Psoas muscle (tissue), 8 donors: ENCODE measurements around the gene PSEN1. TPM values are rescaled to one million over a fixed set of nuclear protein-coding genes. Genes with fewer than 3 reads are reported as not detected.

ENCODE experiments used
- ATAC-seq, 4 donors: fragments of 200-7000 bp; cut with Tn5 transposase; one replicate each; pipeline ENCODE4 v1.9.1; 2020; ENCODE audit warnings: moderate library complexity in 3 of 4, mild to moderate bottlenecking in 2 of 4
- DNase-seq, 2 donors: peaks; one replicate each; pipeline ENCODE4 v3.0.0-alpha.2; 2020
- H3K27ac ChIP-seq: fragments of 200-600 bp; one replicate; pipeline ENCODE4 v1.8.0; 2022
- H3K27me3 ChIP-seq, 3 donors: fragments of 200-600 bp in 1 of 3; one replicate each; pipeline versions ENCODE4 v1.6.1 to v1.8.0; 2013 to 2022; ENCODE audit warnings: low read length in 2 of 3, mild to moderate bottlenecking in 2 of 3, moderate library complexity in 1 of 3; ENCODE audit not compliant: insufficient read depth in 3 of 3
- H3K36me3 ChIP-seq, 2 donors: fragments of 200-600 bp in 1 of 2; one replicate each; pipeline versions ENCODE4 v1.6.1 to v1.8.0; 2013 to 2022; ENCODE audit warnings: low read depth in 1 of 2, mild to moderate bottlenecking in 1 of 2, moderate library complexity in 1 of 2; ENCODE audit not compliant: insufficient read depth in 1 of 2
- H3K4me1 ChIP-seq: fragments of 200-600 bp; one replicate; pipeline ENCODE4 v1.8.0; 2022
- H3K4me3 ChIP-seq: fragments of 200-600 bp; one replicate; pipeline ENCODE4 v1.8.0; 2022; ENCODE audit warnings: mild to moderate bottlenecking
- H3K9me3 ChIP-seq: fragments of 200-600 bp; one replicate; pipeline ENCODE4 v1.8.0; 2022
- CTCF ChIP-seq: fragments of 200-600 bp; IDR thresholded peaks from one replicate; pipeline ENCODE4 v1.8.0; 2022; ENCODE audit warnings: antibody characterized with exemption
- WGBS, 3 donors: extraction: QIAGEN DNeasy Blood & Tissue Kit; methylation state at CpG; one replicate each; pipeline versions ENCODE4 v1.1.6 to v1.1.7; 2013; 5-methylcytosine and 5-hydroxymethylcytosine counted together
- intact Hi-C, 2 donors: fragments of 100-400 bp; cut with DNase I; formaldehyde crosslinking; loops; one replicate each; pipeline versions ENCODE4 v1.11.0 to v1.14.2; 2022
- polyA plus RNA-seq, 3 donors: library from polyadenylated mRNA; stranded (reverse); fragments of 200-250 nt; gene quantifications; one replicate each; pipeline ENCODE4 v1.2.3, GENCODE V29; 2013
- total RNA-seq, 4 donors: library from RNA; stranded (reverse); fragmentation: NEBNext Ultra II Directional in 2 of 4; extraction: Animal tissue kit (Norgen Biotek cat#: 25700) in 2 of 4; gene quantifications; one replicate each; pipeline versions ENCODE4 v1.2.1 to v1.2.4, GENCODE V29; 2021 to 2023
- donor health status: healthy with polysubstance abuse.
- donor health status: DM: no; HTN: no; CAD: no; lungs with moderate emphysema.
- donor health status: Bipolar disorder and iron deficiency.
- donor health status: healthy.
- donor health status: DM: yes; HTN: yes; CAD: no.
- donor health status: DM: no; HTN: no; CAD: no.
- donor health status: DM: no; HTN: no; CAD: no.
- donor health status: DM: yes; HTN: yes; CAD: no.

Gene PSEN1
- total and polyA plus RNA-seq, 7 donors = 14.2 to 32.5 (median 19.1) TPM

GRCh38 chr14:73146111-73146510 lies 9.8 kb downstream of the PSEN1 start:
- intact Hi-C loops = no loop called here
- 84 to 90% (median 89%) methylated on average over 3 of the region's 3 CpGs for WGBS, 3 donors
- H3K4me3 ChIP-seq = no peak overlapping the region
- DNase-seq (no peak), ATAC-seq (no peak)
- no peaks in the 10 kb centered on the region for H3K27me3 ChIP-seq
- no peak overlapping the region for H3K27ac ChIP-seq
- peaks cover 5% of the 10 kb centered on the region for H3K4me1 ChIP-seq
- H3K36me3 ChIP-seq = peaks cover 3 to 37% of the 10 kb centered on the region in 2 donors
- no peaks in the 10 kb centered on the region for H3K9me3 ChIP-seq
- TF ChIP-seq CTCF = no peak

- Histone ChIP-seq H3K4me3 (no peak overlapping the region), H3K36me3 (peaks cover 3 to 63% of the 10 kb centered on the region in 2 donors), H3K4me1 (no peaks in the 10 kb centered on the region), H3K27me3 (no peaks in the 10 kb centered on the region), H3K9me3 (no peaks in the 10 kb centered on the region), H3K27ac (no peak overlapping the region)
- intact Hi-C loops = no loop called here
- DNase-seq = no peak
- no peak for TF ChIP-seq CTCF
- WGBS, 3 donors = 71 to 97% (median 96%) methylated on average over 2 of the region's 2 CpGs
- ATAC-seq = no peak
These were observed 13.4 kb downstream of the PSEN1 start for GRCh38 chr14:73149753-73150152.

GRCh38 chr14:73153272-73153671 lies 17.0 kb downstream of the PSEN1 start:
- Histone ChIP-seq H3K36me3 (peaks cover 0 to 90% of the 10 kb centered on the region in 2 donors), H3K27me3 (no peaks in the 10 kb centered on the region), H3K4me1 (no peaks in the 10 kb centered on the region), H3K9me3 (no peaks in the 10 kb centered on the region), H3K27ac (no peak overlapping the region), H3K4me3 (no peak overlapping the region)
- intact Hi-C loops = no loop called here
- ATAC-seq = no peak
- DNase-seq = no peak
- no peak for TF ChIP-seq CTCF

- H3K36me3 ChIP-seq = peaks cover 0 to 88% of the 10 kb centered on the region in 2 donors
- intact Hi-C loops = no loop called here
- WGBS, 3 donors = 84 to 90% (median 89%) methylated on average over 11 of the region's 11 CpGs
- no peaks in the 10 kb centered on the region for H3K4me1 ChIP-seq
- H3K27ac ChIP-seq = no peak overlapping the region
- no peaks in the 10 kb centered on the region for H3K27me3 ChIP-seq
- no peak for ATAC-seq
- DNase-seq = no peak
- H3K9me3 ChIP-seq = no peaks in the 10 kb centered on the region
- no peak overlapping the region for H3K4me3 ChIP-seq
- no peak for TF ChIP-seq CTCF
These were observed 25.9 kb downstream of the PSEN1 start for GRCh38 chr14:73162251-73162650.

- DNase-seq = no peak
- no peaks in the 10 kb centered on the region for H3K27me3 ChIP-seq
- H3K9me3 ChIP-seq = no peaks in the 10 kb centered on the region
- H3K27ac ChIP-seq = no peak overlapping the region
- peaks cover 4 to 85% of the 10 kb centered on the region in 2 donors for H3K36me3 ChIP-seq
- no peak for TF ChIP-seq CTCF
- no peak overlapping the region for H3K4me3 ChIP-seq
- intact Hi-C loops = loop anchor here in 1 of 2 donors (2.0 kb wide), 1 partner anchor 24 kb away; no protein-coding TSS in a partner anchor
- H3K4me1 ChIP-seq = no peaks in the 10 kb centered on the region
- ATAC-seq = no peak
- 69 to 85% (median 85%) methylated on average over 1 of the region's 1 CpG for WGBS, 3 donors
These were observed 30.1 kb downstream of the PSEN1 start for GRCh38 chr14:73166399-73166798.
